Measurements from ENCODE around the gene IFT80. TPM values are rescaled to one million over a fixed set of nuclear protein-coding genes. Genes with fewer than 3 reads are reported as not detected.
"Not testable (repeated sequence)": the region's sequence is repeated elsewhere in the genome, so short reads cannot be mapped to it uniquely, and the experiment has no call there.

The IFT80 gene
- total RNA-seq, 1 donor from 2014 or later = 35.2 TPM

DNA sequence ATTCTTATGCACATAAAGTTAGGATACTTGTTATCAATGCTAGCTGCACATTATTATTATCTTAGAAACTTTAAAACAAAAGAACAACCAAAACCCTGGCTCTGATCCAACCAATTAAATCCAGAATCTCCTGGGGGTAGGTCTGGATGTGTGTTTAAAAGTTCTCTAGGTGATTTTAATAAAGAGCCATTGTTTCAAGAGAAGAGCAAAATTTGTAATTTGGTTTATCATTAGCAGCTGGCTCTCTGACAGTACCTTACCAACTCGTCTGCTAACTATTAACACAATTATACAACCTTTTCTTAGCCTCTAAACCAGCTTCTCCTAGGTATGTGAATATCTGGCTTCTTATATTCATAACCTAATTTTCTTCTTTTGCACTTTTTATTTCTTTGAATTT lies 68.9 kb downstream of the IFT80 start:
- Mint-ChIP-seq H3K36me3 (peaks cover 19% of the 10 kb centered on the region), H3K27ac (no peak overlapping the region), H3K4me3 (no peak overlapping the region), H3K27me3 (ENCODE audit: low read depth) (no peaks in the 10 kb centered on the region), H3K4me1 (peaks cover 6% of the 10 kb centered on the region), H3K9me3 (peaks cover 8% of the 10 kb centered on the region)
- no peak for DNase-seq (ENCODE audit: low spot score in 2 of 2, unreplicated experiment in 2 of 2)
- TF ChIP-seq, protein P1, sequence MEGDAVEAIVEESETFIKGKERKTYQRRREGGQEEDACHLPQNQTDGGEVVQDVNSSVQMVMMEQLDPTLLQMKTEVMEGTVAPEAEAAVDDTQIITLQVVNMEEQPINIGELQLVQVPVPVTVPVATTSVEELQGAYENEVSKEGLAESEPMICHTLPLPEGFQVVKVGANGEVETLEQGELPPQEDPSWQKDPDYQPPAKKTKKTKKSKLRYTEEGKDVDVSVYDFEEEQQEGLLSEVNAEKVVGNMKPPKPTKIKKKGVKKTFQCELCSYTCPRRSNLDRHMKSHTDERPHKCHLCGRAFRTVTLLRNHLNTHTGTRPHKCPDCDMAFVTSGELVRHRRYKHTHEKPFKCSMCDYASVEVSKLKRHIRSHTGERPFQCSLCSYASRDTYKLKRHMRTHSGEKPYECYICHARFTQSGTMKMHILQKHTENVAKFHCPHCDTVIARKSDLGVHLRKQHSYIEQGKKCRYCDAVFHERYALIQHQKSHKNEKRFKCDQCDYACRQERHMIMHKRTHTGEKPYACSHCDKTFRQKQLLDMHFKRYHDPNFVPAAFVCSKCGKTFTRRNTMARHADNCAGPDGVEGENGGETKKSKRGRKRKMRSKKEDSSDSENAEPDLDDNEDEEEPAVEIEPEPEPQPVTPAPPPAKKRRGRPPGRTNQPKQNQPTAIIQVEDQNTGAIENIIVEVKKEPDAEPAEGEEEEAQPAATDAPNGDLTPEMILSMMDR (IDR thresholded peaks at IDR 0.05; ENCODE audit: unreplicated experiment) = no peak

DNA sequence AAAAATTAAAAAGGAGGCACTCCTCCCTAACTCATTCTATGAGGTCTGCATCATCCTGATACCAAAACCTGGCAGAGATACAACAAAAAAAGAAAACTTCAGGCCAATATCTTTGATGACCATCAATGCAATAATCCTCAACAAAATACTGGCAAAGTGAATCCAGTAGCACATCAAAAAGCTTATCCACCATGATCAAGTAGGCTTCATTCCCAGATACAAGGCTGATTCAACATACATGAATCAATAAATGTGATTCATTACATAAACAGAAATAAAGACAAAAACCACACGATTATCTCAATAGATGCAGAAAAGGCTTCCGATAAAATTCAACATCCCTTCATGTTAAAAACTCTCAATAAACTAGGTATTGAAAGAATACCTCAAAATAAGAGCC lies 72.7 kb downstream of the IFT80 start:
- Mint-ChIP-seq H3K9me3 (peaks cover 18% of the 10 kb centered on the region), H3K36me3 (peaks cover 25% of the 10 kb centered on the region)
- not testable (repeated sequence) for H3K27me3 Mint-ChIP-seq (ENCODE audit: low read depth); DNase-seq (ENCODE audit: low spot score in 2 of 2, unreplicated experiment in 2 of 2); H3K27ac Mint-ChIP-seq; H3K4me1 Mint-ChIP-seq; H3K4me3 Mint-ChIP-seq

DNA sequence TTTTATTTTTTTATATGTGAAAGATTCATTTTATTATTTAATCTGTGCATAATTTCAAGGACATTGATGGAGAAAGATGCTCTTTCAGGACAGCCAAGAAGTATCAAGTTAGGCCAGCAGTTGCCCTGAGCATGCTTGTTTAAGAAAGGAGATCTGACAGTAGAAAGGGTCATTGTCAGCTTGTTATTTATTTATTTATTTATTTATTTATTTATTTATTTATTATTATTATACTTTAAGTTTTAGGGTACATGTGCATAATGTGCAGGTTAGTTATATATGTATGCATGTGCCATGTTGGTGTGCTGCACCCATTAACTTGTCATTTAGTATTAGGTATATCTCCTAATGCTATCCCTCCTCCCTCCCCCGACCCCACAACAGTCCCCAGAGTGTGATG lies 77.2 kb downstream of the IFT80 start:
- DNase-seq (ENCODE audit: low spot score in 2 of 2, unreplicated experiment in 2 of 2); H3K4me1 Mint-ChIP-seq; H3K27me3 Mint-ChIP-seq (ENCODE audit: low read depth); H3K4me3 Mint-ChIP-seq; H3K27ac Mint-ChIP-seq: not testable (repeated sequence)
- H3K36me3 Mint-ChIP-seq = peaks cover 13% of the 10 kb centered on the region
- peaks cover 14% of the 10 kb centered on the region for H3K9me3 Mint-ChIP-seq

DNA sequence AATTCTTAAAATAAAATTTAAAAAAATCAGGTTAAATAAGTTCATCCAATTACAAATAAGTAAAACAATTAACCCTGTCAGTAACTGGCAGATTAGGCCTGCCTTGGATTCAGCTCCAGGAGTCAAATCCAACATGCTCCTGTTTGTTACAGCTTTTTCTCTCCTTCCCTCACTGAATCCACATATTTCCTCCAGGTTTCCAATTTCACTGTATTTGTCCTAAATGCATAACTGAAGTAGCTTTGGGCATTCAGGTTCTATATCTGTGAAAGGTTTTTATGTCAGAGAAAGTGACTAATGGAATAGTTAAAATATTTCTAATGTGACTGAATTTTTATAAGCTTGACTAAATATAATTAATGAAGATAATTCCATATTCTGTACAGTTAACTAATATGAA lies 79.7 kb downstream of the IFT80 start:
- H3K36me3 Mint-ChIP-seq = peaks cover 12% of the 10 kb centered on the region
- TF ChIP-seq, protein P1 (IDR thresholded peaks at IDR 0.05; ENCODE audit: unreplicated experiment) = no peak
- H3K4me3 Mint-ChIP-seq = no peak overlapping the region
- no peak overlapping the region for H3K27ac Mint-ChIP-seq
- no peak for DNase-seq (ENCODE audit: low spot score in 2 of 2, unreplicated experiment in 2 of 2)
- H3K4me1 Mint-ChIP-seq = no peaks in the 10 kb centered on the region
- no peaks in the 10 kb centered on the region for H3K27me3 Mint-ChIP-seq (ENCODE audit: low read depth)
- peaks cover 12% of the 10 kb centered on the region for H3K9me3 Mint-ChIP-seq

DNA sequence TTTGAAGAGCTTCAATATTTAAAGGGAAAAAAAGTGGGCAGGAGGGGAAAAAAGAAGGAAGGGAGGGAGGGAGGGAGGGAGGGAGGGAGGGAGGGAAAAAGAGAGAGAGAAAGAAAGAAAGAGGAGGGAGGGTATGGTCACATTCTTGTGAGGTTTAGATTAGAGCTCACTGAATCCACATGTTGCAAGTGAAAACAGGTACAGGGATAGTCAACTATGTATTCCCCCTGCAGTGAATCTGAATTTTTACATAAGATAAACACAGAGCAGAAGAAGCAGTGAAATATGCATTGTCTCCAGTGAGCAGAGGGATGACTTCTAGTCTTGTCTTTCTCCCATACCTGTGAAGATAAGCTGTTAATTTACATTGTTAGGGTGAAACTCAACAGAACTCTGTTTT lies 84.0 kb downstream of the IFT80 start:
- TF ChIP-seq, protein P1 (IDR thresholded peaks at IDR 0.05; ENCODE audit: unreplicated experiment) = no peak
- Mint-ChIP-seq H3K36me3 (peaks cover 7% of the 10 kb centered on the region), H3K9me3 (no peaks in the 10 kb centered on the region), H3K4me3 (no peak overlapping the region), H3K27ac (no peak overlapping the region), H3K27me3 (ENCODE audit: low read depth) (no peaks in the 10 kb centered on the region), H3K4me1 (no peaks in the 10 kb centered on the region)
- no peak for DNase-seq (ENCODE audit: low spot score in 2 of 2, unreplicated experiment in 2 of 2)

DNA sequence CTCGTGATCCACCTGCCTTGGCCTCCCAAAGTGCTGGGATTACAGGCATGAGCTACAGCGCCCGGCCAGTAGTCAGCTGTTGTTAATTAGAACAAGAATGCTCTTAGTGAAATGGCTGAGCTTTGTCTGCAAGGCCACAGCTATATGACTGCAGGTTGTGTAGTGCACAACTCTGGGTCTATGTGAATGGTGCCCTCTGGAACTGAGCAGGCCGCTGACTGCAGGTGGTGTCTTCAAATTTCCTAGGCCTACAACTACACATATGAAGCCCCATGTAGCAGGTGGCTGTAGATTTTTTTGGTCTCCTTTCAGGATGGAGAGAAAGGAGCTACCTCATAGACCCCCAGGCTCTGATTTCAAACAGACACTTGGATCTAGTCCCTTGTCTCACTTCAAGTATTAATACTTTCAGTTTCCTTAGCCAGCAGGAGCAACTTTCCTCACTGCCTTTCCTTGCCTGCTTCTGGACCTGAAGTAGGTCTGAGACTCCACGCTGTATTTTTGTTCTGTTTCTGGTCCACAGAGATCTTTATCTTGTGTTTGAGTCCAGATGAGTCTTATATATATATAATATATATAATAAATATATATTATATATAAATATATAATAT lies 86.9 kb downstream of the IFT80 start:
- no peaks in the 10 kb centered on the region for H3K27me3 Mint-ChIP-seq (ENCODE audit: low read depth)
- H3K27ac Mint-ChIP-seq = no peak overlapping the region
- DNase-seq (ENCODE audit: low spot score in 2 of 2, unreplicated experiment in 2 of 2) = no peak
- TF ChIP-seq, protein P1 (IDR thresholded peaks at IDR 0.05; ENCODE audit: unreplicated experiment) = no peak
- no peak overlapping the region for H3K4me3 Mint-ChIP-seq
- H3K9me3 Mint-ChIP-seq = peaks cover 4% of the 10 kb centered on the region
- H3K4me1 Mint-ChIP-seq = no peaks in the 10 kb centered on the region
- peaks cover 15% of the 10 kb centered on the region for H3K36me3 Mint-ChIP-seq

DNA sequence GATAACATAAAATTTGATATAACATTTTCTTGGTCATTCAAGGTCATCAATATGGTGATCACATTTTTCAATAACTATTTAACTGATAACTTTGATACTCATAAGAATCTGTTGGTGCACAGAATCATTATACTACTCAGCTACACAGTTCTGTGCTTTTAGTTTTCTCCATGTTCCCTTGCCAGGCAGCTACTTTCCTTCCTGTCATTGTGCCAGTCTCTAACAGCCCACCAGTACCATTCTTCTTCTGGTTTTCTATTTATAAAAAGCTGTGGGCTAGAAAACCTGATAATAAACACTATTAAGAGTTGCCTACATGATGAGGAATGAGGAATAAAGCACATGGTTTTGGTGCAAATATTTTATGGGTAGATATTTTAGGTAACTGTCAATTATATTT lies 96.2 kb downstream of the IFT80 start:
- no peaks in the 10 kb centered on the region for H3K4me1 Mint-ChIP-seq
- no peaks in the 10 kb centered on the region for H3K9me3 Mint-ChIP-seq
- TF ChIP-seq, protein P1 (IDR thresholded peaks at IDR 0.05; ENCODE audit: unreplicated experiment) = no peak
- H3K36me3 Mint-ChIP-seq = peaks cover 6% of the 10 kb centered on the region
- H3K4me3 Mint-ChIP-seq = no peak overlapping the region
- no peak for DNase-seq (ENCODE audit: low spot score in 2 of 2, unreplicated experiment in 2 of 2)
- no peak overlapping the region for H3K27ac Mint-ChIP-seq
- no peaks in the 10 kb centered on the region for H3K27me3 Mint-ChIP-seq (ENCODE audit: low read depth)
